HepG2 (cell line): ENCODE data around the gene TSPAN18.

Experiments used
- CTCF ChIP-seq: sonication (generic); formaldehyde crosslinking; IDR thresholded peaks from 2 replicates; pipeline ENCODE4 v1.5.0; 2020; ENCODE audit warnings: mild to moderate bottlenecking, missing genetic modification reagents, moderate library complexity
- FOXJ3 ChIP-seq: sonication (generic); formaldehyde crosslinking; IDR thresholded peaks from 2 replicates; pipeline ENCODE4 v1.4.0; 2020; ENCODE audit warnings: missing genetic modification reagents, mild to moderate bottlenecking, borderline replicate concordance
- HNRNPLL ChIP-seq: fragments of 200-400 bp; formaldehyde crosslinking; IDR thresholded peaks from 2 replicates; pipeline ENCODE4 v1.6.1; 2017; ENCODE audit warnings: mild to moderate bottlenecking, low read depth, low read length; ENCODE audit not compliant: poor library complexity, severe bottlenecking
- PHF21A ChIP-seq: sonication (generic); formaldehyde crosslinking; IDR thresholded peaks from 2 replicates; pipeline ENCODE4 v1.5.0; 2020; ENCODE audit warnings: mild to moderate bottlenecking, missing genetic modification reagents
- REST ChIP-seq, 2 experiments: IDR thresholded peaks; 2 replicates each; pipeline ENCODE4 v1.6.1; 2011 to 2012; ENCODE audit warnings: low read length in 2 of 2, borderline replicate concordance in 1 of 2, low read depth in 1 of 2, mild to moderate bottlenecking in 1 of 2, moderate library complexity in 1 of 2
- SMAD3 ChIP-seq: sonication (generic); formaldehyde crosslinking; IDR thresholded peaks from 2 replicates; pipeline ENCODE4 v1.4.0; 2020; ENCODE audit warnings: missing genetic modification reagents
- YY1 ChIP-seq: IDR thresholded peaks from 2 replicates; pipeline ENCODE4 v1.6.1; 2011; ENCODE audit warnings: low read length, low read depth, moderate library complexity, mild to moderate bottlenecking; ENCODE audit not compliant: insufficient read depth, insufficient replicate concordance
- ZHX1 ChIP-seq: sonication (generic); formaldehyde crosslinking; IDR thresholded peaks from 2 replicates; pipeline ENCODE4 v1.8.1; 2022; ENCODE audit warnings: low read depth, mild to moderate bottlenecking, missing genetic modification reagents
- ZNF17 ChIP-seq: sonication (generic); formaldehyde crosslinking; IDR thresholded peaks from 2 replicates; pipeline ENCODE4 v1.5.0; 2020; ENCODE audit warnings: mild to moderate bottlenecking, missing genetic modification reagents

- TF ChIP-seq PHF21A (no peak), ZNF17 (no peak), HNRNPLL (no peak), YY1 (no peak), REST (IDR thresholded peaks at IDR 0.05; ENCODE audit: borderline replicate concordance in 1 of 2, low read depth in 1 of 2, low read length in 2 of 2) (no peak), SMAD3 (CRISPR knock-in tag) (no peak), FOXJ3 (no peak), ZHX1 (CRISPR knock-in tag) (no peak), CTCF (CRISPR knock-in tag) (no peak)
These were observed 33.7 kb downstream of the TSPAN18 start for GRCh38 chr11:44760477-44760872.
